KMS-11 (cell line): ENCODE data around the gene KRT14.
"Not testable (repeated sequence)": the region's sequence is repeated elsewhere in the genome, so short reads cannot be mapped to it uniquely, and the experiment has no call there.

ENCODE experiments used
- H2AFZ ChIP-seq: fragments of 200-600 bp; sonication (generic); 2 replicates; pipeline ENCODE4 v1.6.1; 2016; ENCODE audit warnings: antibody characterized with exemption, mixed run types, low read depth
- H3K27ac ChIP-seq: fragments of 200-600 bp; sonication (generic); 2 replicates; pipeline ENCODE4 v1.6.1; 2016; ENCODE audit warnings: mild to moderate bottlenecking, mixed run types
- H3K27me3 ChIP-seq: fragments of 200-600 bp; sonication (generic); 2 replicates; pipeline ENCODE4 v1.6.1; 2017; ENCODE audit warnings: mild to moderate bottlenecking, low read depth, mixed run types, moderate library complexity; ENCODE audit not compliant: insufficient read depth
- H3K36me3 ChIP-seq: fragments of 200-600 bp; sonication (generic); 2 replicates; pipeline ENCODE4 v1.6.1; 2017; ENCODE audit warnings: mild to moderate bottlenecking, mixed run types; ENCODE audit not compliant: insufficient read depth
- H3K4me1 ChIP-seq: fragments of 200-600 bp; sonication (generic); 2 replicates; pipeline ENCODE4 v1.6.1; 2016; ENCODE audit warnings: mild to moderate bottlenecking, low read depth, mixed run types; ENCODE audit not compliant: poor library complexity, severe bottlenecking
- H3K4me2 ChIP-seq: fragments of 200-600 bp; sonication (generic); 2 replicates; pipeline ENCODE4 v1.7.0; 2016; ENCODE audit warnings: mild to moderate bottlenecking, mixed run types
- H3K4me3 ChIP-seq: fragments of 200-600 bp; sonication (generic); IDR thresholded peaks from 2 replicates; pipeline ENCODE4 v1.6.1; 2017; ENCODE audit warnings: low read depth, low read length, mixed read lengths; ENCODE audit not compliant: insufficient read depth
- H3K79me2 ChIP-seq: fragments of 200-600 bp; sonication (generic); 2 replicates; pipeline ENCODE4 v1.6.1; 2016; ENCODE audit warnings: low read depth, mixed run types; ENCODE audit not compliant: insufficient read depth
- H3K9ac ChIP-seq: fragments of 200-600 bp; sonication (generic); 2 replicates; pipeline ENCODE4 v1.6.1; 2016; ENCODE audit warnings: mild to moderate bottlenecking, mixed run types
- H4K20me1 ChIP-seq: fragments of 200-600 bp; sonication (generic); 2 replicates; pipeline ENCODE4 v1.6.1; 2016; ENCODE audit warnings: mild to moderate bottlenecking, mixed run types; ENCODE audit not compliant: insufficient read depth
- CTCF ChIP-seq: fragments of 200-600 bp; sonication (generic); conservative IDR thresholded peaks from 2 replicates; pipeline ENCODE4 v1.6.1; 2017; ENCODE audit warnings: low read depth, mild to moderate bottlenecking, antibody characterized with exemption, low read length, moderate library complexity, mixed read lengths

The KRT14 gene

GRCh38 chr17:41588126-41588810 is 1.6 kb upstream of the KRT14 start:
- no peaks in the 10 kb centered on the region for H3K79me2 ChIP-seq
- TF ChIP-seq CTCF = no peak

DNA sequence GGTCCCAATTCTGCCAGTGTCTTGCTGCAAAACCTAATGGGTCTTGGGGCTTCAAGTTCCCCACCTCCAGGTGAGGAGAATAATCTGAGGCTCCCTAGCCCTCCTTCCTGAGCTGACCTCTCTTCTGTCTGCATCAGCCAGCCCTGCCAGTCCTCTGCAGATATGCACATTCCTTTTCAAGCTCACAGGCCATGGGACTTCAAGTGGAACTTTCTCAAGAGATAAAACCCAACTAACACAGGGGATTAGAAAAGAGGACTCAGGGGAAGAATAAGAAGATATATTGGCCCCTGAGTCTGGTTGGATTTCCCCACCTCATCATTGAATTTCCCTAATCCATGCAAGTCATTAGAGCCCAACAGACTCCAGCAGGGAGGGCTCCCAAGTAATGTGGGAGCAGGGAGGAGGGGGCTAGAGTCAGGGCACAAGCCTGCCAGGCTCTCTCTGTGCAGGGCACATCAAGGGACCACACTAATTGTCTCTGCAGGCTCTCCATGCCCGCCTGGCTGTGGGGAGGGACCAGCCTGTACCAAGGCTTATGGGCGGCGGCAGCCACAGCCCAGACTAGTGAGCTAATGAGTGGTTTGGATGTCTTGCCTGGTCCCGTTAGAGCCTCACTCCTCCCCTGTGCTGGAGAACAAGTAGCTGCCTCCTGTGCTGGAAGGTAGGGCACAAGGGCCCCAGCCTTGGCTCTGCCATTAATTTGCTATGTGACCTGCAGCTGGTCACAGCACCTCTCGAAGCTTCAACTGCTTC is 1.2 kb downstream of the KRT14 start:
- Histone ChIP-seq H3K4me3 (no peak overlapping the region), H3K79me2 (no peaks in the 10 kb centered on the region), H3K36me3 (no peaks in the 10 kb centered on the region), H4K20me1 (no peaks in the 10 kb centered on the region), H3K27me3 (peaks cover 20% of the 10 kb centered on the region; the same call in 1 of the 2 replicates), H3K4me2 (no peak overlapping the region), H3K4me1 (peaks cover 10% of the 10 kb centered on the region), H3K9ac (no peak overlapping the region), H2AFZ (no peak overlapping the region), H3K27ac (no peak overlapping the region)
- TF ChIP-seq CTCF = no peak

More at GRCh38 chr17:41588126-41588810, 1.6 kb upstream of the KRT14 start:
- H3K4me2 ChIP-seq = no peak overlapping the region
- H4K20me1 ChIP-seq = no peaks in the 10 kb centered on the region
- peaks cover 10% of the 10 kb centered on the region for H3K4me1 ChIP-seq
- no peak overlapping the region for H2AFZ ChIP-seq
- H3K27ac ChIP-seq = no peak overlapping the region
- no peak overlapping the region for H3K4me3 ChIP-seq
- no peak overlapping the region for H3K9ac ChIP-seq
- H3K27me3 ChIP-seq = peaks cover 25% of the 10 kb centered on the region
- H3K36me3 ChIP-seq = no peaks in the 10 kb centered on the region

DNA sequence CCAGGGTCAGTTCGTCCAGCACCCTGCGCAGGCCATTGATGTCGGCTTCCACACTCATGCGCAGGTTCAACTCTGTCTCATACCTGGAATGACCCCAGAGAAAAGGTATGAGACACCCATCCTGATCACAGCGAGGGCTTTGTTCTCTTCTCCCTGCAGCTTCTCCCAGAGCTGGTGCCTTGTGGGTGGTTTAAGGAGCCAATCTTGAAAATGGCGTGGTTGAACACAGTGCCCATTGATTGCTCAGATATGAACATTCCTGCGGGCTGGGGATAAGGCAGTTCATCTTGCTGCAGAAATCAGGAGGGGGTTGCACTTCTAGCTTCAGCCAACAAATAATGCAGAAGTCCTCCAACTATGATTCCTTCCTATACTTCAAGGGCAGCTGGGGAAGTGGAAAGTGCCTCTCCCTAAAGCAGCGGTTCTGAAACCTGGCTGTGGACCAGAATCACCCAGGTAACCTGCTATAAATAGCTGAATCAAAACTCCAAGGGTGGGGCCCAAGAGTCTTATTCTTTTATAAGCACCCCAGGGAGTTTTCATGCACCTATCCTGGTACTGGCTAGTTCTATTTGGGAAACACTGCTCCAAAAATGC is 2.3 kb downstream of the KRT14 start:
- not testable (repeated sequence) for H3K27ac ChIP-seq, H3K9ac ChIP-seq, H3K36me3 ChIP-seq, H3K4me2 ChIP-seq, H4K20me1 ChIP-seq, H3K4me3 ChIP-seq, H2AFZ ChIP-seq, H3K79me2 ChIP-seq, H3K27me3 ChIP-seq
- peaks cover 11% of the 10 kb centered on the region for H3K4me1 ChIP-seq

DNA sequence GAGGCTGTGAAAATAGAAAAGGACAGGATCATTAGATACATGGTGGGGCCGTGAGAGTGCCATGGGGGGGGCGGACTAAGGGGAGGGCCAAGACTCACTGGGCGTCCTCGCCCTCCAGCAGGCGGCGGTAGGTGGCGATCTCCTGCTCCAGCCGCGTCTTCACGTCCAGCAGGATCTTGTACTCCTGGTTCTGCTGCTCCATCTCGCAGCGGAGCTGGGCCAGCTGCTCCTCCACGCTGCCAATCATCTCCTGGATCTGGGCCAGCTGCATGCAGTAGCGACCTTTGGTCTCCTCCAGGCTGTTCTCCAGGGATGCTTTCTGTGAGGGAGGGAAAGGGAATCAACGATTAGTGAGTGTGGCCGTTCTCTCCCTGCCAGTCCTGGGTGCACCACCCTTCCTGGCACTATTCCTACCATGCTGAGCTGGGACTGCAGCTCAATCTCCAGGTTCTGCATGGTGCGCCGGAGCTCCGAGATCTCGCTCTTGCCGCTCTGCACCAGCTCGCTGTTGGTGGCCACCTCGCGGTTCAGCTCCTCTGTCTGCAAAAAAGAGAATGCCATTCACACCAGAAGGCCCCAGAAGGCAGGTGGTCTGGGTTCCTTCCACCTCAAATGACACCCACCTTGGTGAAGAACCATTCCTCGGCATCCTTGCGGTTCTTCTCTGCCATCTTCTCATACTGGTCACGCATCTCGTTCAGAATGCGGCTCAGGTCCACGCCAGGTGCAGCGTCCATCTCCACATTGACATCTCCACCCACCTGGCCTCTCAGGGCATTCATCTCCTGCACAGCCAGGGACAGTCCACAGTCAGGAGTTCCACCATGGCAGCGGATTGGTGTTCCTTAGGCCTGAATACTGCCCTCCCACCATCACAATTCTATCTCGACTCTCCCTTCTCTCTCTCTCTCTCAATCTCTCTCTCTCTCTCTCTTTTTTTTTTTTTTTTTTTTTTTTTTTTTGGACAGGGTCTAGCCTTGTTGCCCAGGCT is 3.3 kb downstream of the KRT14 start:
- Histone ChIP-seq H3K4me3 (no peak overlapping the region), H2AFZ (no peak overlapping the region), H3K4me1 (peaks cover 16% of the 10 kb centered on the region), H3K36me3 (no peaks in the 10 kb centered on the region), H4K20me1 (no peaks in the 10 kb centered on the region), H3K79me2 (no peaks in the 10 kb centered on the region), H3K4me2 (no peak overlapping the region), H3K27me3 (peaks cover 15% of the 10 kb centered on the region; the same call in 1 of the 2 replicates), H3K9ac (no peak overlapping the region), H3K27ac (no peak overlapping the region)
- TF ChIP-seq CTCF = no peak

DNA sequence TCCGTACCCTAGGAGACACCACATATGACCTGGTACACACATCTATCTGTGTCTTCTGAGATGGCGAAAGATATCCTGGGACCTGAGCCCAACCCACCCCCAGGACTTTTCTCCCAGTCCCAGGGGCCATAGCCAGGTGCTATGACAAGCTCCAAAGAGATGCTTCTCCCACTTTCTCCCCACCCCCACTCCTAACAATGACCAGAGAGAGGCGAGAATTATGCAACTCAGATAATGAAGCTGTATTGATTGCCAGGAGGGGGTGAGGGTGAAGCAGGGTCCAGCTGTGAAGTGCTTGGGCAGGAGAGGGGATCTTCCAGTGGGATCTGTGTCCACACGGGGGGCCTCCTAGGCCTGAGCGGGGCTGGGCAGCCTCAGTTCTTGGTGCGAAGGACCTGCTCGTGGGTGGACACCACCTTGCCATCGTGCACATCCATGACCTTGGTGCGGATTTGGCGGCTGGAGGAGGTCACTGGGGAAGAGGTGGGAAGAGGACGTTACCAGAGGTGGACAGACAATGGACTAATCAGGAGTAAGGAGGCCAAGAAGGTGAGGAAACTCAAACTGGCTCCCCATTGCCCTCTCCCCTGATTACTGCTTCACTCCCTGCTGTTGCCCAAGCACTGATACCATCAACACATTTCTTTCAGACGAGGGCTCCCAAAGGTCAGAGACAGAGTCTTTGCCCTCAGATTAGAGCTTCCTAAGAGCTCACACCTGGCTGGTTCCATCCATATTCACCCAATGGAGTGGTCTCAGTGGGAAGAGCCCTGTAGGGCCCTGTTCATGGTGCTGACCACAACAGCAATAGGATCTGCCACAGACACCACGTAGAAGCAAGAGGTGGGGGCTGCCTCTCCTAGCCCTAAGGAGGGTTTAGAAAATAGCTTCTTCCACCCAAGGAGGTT is 4.4 kb downstream of the KRT14 start:
- H3K27me3 ChIP-seq = peaks cover 13% of the 10 kb centered on the region; the same call in 1 of the 2 replicates
- not testable (repeated sequence) for H3K36me3 ChIP-seq, H3K4me3 ChIP-seq, H2AFZ ChIP-seq, H4K20me1 ChIP-seq, H3K9ac ChIP-seq, H3K79me2 ChIP-seq, H3K4me2 ChIP-seq, H3K27ac ChIP-seq
- H3K4me1 ChIP-seq = peaks cover 16% of the 10 kb centered on the region
